Esophagus squamous epithelium (tissue), 5 donors: ENCODE measurements around the gene NHERF1. TPM values are rescaled to one million over a fixed set of nuclear protein-coding genes. Genes with fewer than 3 reads are reported as not detected.

Source experiments
- DNase-seq: peaks from one replicate; lab custom pipeline; 2025; lab: John Stamatoyannopoulos, UW
- H3K27ac ChIP-seq, 4 donors: fragments of 200-600 bp; sonication (generic); one replicate each; pipeline ENCODE4 v1.5.1; 2016 to 2019; ENCODE audit warnings: mild to moderate bottlenecking in 1 of 4
- H3K27me3 ChIP-seq, 4 donors: fragments of 200-600 bp; sonication (generic); 1 replicate in 3 of 4; 2 replicates in 1 of 4; pipeline versions ENCODE4 v1.5.1 to v1.6.0; 2017 to 2021; ENCODE audit warnings: antibody characterized with exemption in 1 of 4
- H3K36me3 ChIP-seq, 3 donors: fragments of 200-600 bp; sonication (generic); one replicate each; pipeline ENCODE4 v1.5.1; 2016 to 2019
- H3K4me1 ChIP-seq, 3 donors: fragments of 200-600 bp; sonication (generic); one replicate each; pipeline ENCODE4 v1.5.1; 2017 to 2019
- H3K4me3 ChIP-seq, 4 donors: fragments of 200-600 bp; sonication (generic); 1 replicate in 3 of 4; 2 replicates in 1 of 4; pipeline ENCODE4 v1.5.1; 2016 to 2019; ENCODE audit warnings: mild to moderate bottlenecking in 2 of 4, moderate library complexity in 1 of 4
- H3K9me3 ChIP-seq, 3 donors: fragments of 200-600 bp; sonication (generic); one replicate each; pipeline ENCODE4 v1.5.1; 2016 to 2019
- CTCF ChIP-seq, 6 experiments: fragments of 450-650 bp in 4 of 6; fragments of 200-600 bp in 2 of 6; sonication (generic) in 2 of 6; IDR thresholded peaks; one replicate each; pipeline ENCODE4 v1.5.1; 2016 to 2019; ENCODE audit warnings: antibody characterized with exemption in 6 of 6, mild to moderate bottlenecking in 4 of 6, moderate library complexity in 4 of 6
- POLR2A ChIP-seq, 4 donors: fragments of 450-650 bp; IDR thresholded peaks; one replicate each; pipeline ENCODE4 v1.6.1; 2017; ENCODE audit warnings: antibody characterized with exemption in 4 of 4, mild to moderate bottlenecking in 4 of 4, moderate library complexity in 3 of 4
- WGBS, 2 donors: methylation state at CpG; one replicate each; pipeline ENCODE4 v1.1.5; 2018; 5-methylcytosine and 5-hydroxymethylcytosine counted together
- intact Hi-C: fragments of 100-400 bp; cut with DNase I; formaldehyde crosslinking; loops from one replicate; pipeline ENCODE4 v1.15.0; 2022
- total RNA-seq, 4 donors: library from RNA; depleted of rRNA; stranded (reverse); fragments of >200 nt; gene quantifications; one replicate each; pipeline ENCODE4 v1.1.0, GENCODE V29; 2016
- donor health status: DM: yes; HTN: yes; CAD: no.

NHERF1 gene
- total RNA-seq, 4 donors from 2014 or later: 214 to 483 (median 313) TPM

DNA sequence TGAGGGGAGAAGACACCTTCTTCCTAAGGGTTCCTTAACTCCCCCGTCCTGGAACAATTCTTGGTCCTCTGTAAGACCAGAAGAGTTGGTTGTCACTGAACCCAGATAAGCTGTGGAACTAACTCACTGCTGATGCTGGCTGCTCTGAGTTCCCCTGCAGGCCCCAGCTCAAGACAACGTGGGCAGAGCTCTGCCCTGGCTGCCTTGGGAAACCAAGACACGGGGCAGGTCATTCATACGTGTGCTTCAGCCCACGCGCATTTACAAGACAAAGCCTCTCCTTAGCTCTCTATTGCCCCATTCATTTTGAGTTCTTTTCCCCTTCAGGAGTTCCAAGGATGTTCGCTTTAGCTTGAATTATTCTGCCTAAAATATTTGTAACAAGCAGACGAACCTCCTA is 31.1 kb downstream of the NHERF1 start:
- WGBS, 2 donors: 63 to 82% methylated on average over 8 of the region's 8 CpGs
- H3K4me3 ChIP-seq: no peak overlapping the region
- no peaks in the 10 kb centered on the region for H3K9me3 ChIP-seq
- no peak for DNase-seq
- TF ChIP-seq POLR2A (IDR thresholded peaks at IDR 0.05) (no peak), CTCF (IDR thresholded peaks at IDR 0.05) (no peak)
- H3K27me3 ChIP-seq: no peaks in the 10 kb centered on the region
- intact Hi-C loops: no loop called here
- H3K27ac ChIP-seq: peak overlapping the region in 3 of 4 donors; percentile 10 to 73 (median 31)
- H3K36me3 ChIP-seq: peaks cover 0 to 35% (median 4%) of the 10 kb centered on the region in 3 donors
- H3K4me1 ChIP-seq: peaks cover 15 to 53% (median 28%) of the 10 kb centered on the region in 3 donors

DNA sequence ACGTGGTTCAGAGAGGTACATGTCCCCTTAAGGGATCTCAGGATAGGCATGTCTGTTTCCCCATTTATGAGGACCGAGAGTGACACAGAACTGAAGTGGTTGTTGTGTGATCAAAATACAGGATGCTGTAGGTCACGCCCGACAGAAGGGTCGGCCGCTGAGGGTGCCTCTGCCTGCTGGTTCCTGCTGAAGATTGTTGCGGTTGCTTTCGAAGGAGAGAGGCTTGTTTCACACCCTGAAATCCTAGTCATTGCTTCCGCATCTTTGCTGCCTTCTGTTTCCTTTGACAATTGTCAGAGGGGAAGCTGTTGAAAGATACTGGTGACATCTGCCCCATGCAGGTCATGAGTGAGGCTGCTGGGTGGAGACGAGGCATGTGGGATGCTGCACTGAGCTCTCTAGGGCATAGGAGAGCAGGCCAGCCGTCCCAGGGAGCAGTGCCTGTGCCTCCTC is 31.5 kb downstream of the NHERF1 start:
- H3K4me3 ChIP-seq: no peak overlapping the region
- H3K9me3 ChIP-seq: no peaks in the 10 kb centered on the region
- peaks cover 15 to 49% (median 24%) of the 10 kb centered on the region in 3 donors for H3K4me1 ChIP-seq
- no peak for DNase-seq
- peaks cover 0 to 37% (median 4%) of the 10 kb centered on the region in 3 donors for H3K36me3 ChIP-seq
- WGBS, 2 donors: 51 to 73% methylated on average over 10 to 11 of the region's 11 CpGs
- H3K27me3 ChIP-seq: no peaks in the 10 kb centered on the region
- peak overlapping the region in 2 of 4 donors; percentile 31 to 73 for H3K27ac ChIP-seq
- TF ChIP-seq POLR2A (IDR thresholded peaks at IDR 0.05) (no peak), CTCF (IDR thresholded peaks at IDR 0.05) (no peak)
- intact Hi-C loops: no loop called here

GRCh38 chr17:74780443-74781238 is 32.2 kb downstream of the NHERF1 start:
- Histone ChIP-seq H3K9me3 (no peaks in the 10 kb centered on the region), H3K27me3 (no peaks in the 10 kb centered on the region), H3K4me1 (peaks cover 10 to 42% (median 17%) of the 10 kb centered on the region in 3 donors), H3K4me3 (no peak overlapping the region), H3K36me3 (peaks cover 0 to 44% (median 4%) of the 10 kb centered on the region in 3 donors), H3K27ac (peak overlapping the region in 2 of 4 donors; percentile 31 to 73)
- TF ChIP-seq CTCF (IDR thresholded peaks at IDR 0.05): peak in 4 of 6 experiments; percentile 8 to 44 (median 16)
- TF ChIP-seq POLR2A (IDR thresholded peaks at IDR 0.05): no peak
- 57 to 73% methylated on average over 7 of the region's 7 CpGs for WGBS, 2 donors
- DNase-seq: no peak
- intact Hi-C loops: no loop called here

GRCh38 chr17:74782571-74782970 is 34.1 kb downstream of the NHERF1 start:
- H3K4me1 ChIP-seq: peaks cover 0 to 41% (median 14%) of the 10 kb centered on the region in 3 donors
- no peak overlapping the region for H3K27ac ChIP-seq
- no peaks in the 10 kb centered on the region for H3K9me3 ChIP-seq
- H3K36me3 ChIP-seq: peaks cover 0 to 54% (median 4%) of the 10 kb centered on the region in 3 donors
- H3K27me3 ChIP-seq: no peaks in the 10 kb centered on the region
- DNase-seq: no peak
- no peak overlapping the region for H3K4me3 ChIP-seq
- TF ChIP-seq CTCF (IDR thresholded peaks at IDR 0.05) (no peak), POLR2A (IDR thresholded peaks at IDR 0.05) (no peak)
- intact Hi-C loops: no loop called here
- WGBS, 2 donors: 88 to 89% methylated on average over 5 of the region's 5 CpGs
